Mesangial cell (primary cell): ENCODE data around the gene OXCT2. TPM values are rescaled to one million over a fixed set of nuclear protein-coding genes. Genes with fewer than 3 reads are reported as not detected.

Experiments
- total RNA-seq: library from RNA; depleted of rRNA; stranded (reverse); fragments of >200 nt; gene quantifications from 2 replicates; pipeline ENCODE4 v1.2.3, GENCODE V29; 2015

Gene OXCT2
- 1.9 and 4.6 TPM in 2 replicates for total RNA-seq

DNA sequence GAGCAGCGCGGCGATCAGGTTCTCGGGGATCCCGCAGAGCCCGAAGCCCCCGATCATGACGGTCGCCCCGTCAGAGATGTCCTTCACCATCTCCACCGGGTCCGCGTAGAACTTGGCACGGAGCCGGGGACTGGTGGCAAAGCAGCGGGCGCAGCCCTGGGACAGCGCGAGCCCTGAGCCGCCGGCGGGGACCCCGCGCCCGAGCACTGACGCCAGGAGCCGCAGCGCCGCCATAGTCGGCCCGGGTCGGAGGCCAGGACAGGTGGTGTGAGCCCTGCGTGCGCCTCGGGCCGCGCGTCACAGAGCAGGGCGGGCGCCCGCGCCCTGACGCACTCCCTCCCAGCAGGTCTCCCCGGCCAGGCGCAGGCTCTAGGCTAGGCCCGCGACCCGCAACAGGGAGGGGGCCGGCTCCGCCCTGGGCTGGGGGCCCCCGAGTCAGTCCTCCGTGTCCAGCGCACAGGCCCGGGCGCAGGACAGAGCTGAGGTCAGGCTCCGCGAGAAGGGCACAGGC, at the start of gene OXCT2:
Gene OXCT2, minus strand, starts transcription at position 327 of the 511 bp plus-strand sequence. Its CDS starts 93 bp downstream, at position 234.

DNA sequence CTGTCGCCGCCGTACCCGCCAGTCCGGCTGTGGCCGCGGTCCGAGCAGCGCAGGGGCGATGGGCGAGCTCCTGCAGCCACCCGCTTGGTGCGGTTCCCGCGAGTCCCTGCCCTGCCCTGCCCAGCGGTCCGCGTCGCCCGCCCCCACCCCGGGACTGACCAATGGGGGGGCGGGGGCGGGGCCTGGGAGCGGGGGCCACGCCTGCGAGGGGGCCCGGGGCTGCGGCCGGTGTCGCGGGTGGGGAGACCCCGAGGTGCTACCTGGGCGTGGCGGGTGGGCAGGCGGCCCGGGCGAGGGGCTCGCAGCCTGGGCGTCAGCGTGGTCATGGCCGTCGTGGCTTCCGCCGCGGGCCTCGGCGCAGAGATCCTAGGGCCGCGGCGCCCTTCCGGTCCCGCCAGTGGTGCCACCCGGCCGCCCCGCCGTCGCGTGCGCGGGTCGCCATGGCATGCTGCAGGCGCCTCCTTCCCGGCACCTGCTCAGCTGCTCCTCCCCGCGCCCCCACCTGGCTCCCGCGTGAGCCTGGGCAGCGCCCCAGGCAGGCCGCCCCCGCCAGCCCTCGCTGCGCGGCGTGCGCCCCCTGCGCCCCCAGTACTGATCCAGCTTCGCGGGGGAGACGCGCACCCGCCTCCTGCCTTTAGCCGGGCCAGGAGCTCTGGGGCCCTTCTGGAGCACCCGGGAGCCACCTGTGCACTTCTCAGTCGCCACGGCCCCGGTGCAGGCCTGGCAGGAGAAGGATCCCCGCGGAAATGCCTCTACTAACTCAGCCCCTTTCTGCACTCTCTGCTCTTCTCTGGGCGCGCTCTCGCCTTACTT, 17.8 kb upstream of the OXCT2 start, which contains the start of gene BMP8B:
Gene BMP8B, minus strand, starts transcription at position 108 of the 813 bp plus-strand sequence. CDS start 380 bp downstream, outside the sequence.

DNA sequence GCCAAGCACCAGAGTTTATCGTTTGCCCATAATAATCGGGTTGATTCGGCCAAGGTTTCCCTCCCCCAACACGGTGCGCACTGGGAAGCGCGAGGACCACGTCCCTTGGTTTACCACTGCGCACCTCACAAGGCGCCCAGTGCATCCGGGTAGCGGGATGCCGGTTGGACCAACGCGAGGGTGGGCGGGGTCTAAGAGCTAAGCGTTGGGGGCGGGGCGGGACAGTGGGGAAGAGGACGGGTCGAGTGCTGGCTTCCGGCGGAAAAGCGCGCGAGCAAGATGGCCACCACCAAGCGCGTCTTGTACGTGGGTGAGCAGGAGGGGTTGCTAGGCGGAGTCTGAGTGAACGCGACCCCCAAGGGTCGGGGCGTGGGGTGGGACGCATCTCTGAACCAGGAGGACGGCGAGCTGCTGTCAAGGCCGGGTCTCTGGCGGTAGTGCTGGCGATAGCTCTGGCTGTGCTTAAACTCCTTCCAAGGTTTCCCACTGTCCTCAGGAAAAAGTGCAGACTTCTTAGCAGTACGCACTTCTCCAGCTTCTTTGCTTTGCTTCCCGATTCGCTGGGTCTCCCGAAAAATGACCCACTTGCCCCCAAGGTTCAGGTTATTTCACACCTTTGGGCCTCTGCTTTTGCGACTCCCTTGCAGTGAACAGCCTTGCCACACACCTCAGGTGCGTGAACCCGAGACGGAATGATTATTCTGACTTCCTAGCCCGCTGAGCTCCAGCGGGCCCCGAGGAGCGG, 32.4 kb downstream of the OXCT2 start, which contains the start of gene PPIE:
Gene PPIE, plus strand, starts transcription at position 261 of the 745 bp plus-strand sequence. Its CDS starts 19 bp downstream, at position 280.

Other genes with a start within 250 kb of the OXCT2 start
- gene PABPC4, start 194.6 kb downstream of the OXCT2 start, total RNA-seq, result 196 and 216 TPM in 2 replicates
- gene HEYL, start 131.7 kb downstream of the OXCT2 start, total RNA-seq, result 0.16 and 0.38 TPM in 2 replicates
- gene NT5C1A, start 99.2 kb downstream of the OXCT2 start, total RNA-seq, result not detected in 2 replicates
- not detected in 2 replicates for gene HPCAL4, start 79.9 kb downstream of the OXCT2 start, total RNA-seq
- 33.9 and 39.2 TPM in 2 replicates for gene PPIE, start 32.5 kb downstream of the OXCT2 start, total RNA-seq
- gene BMP8B, start 17.5 kb upstream of the OXCT2 start, total RNA-seq, result 0.49 and 0.76 TPM in 2 replicates
- 12.2 and 13.9 TPM in 2 replicates for gene TRIT1, start 112.2 kb upstream of the OXCT2 start, total RNA-seq
- 0.63 and 2.1 TPM in 2 replicates for gene MYCL, start 130.6 kb upstream of the OXCT2 start, total RNA-seq
- gene MFSD2A, start 183.8 kb upstream of the OXCT2 start, total RNA-seq, result 9.0 and 17.8 TPM in 2 replicates